BE2C (cell line): Measurements from ENCODE around the gene SEC11A.

Experiments used
- DNase-seq: peaks from one replicate; pipeline ENCODE4 v3.0.0-alpha.2; 2020
- H3K27me3 ChIP-seq: fragments of 250-450 bp; sonication (Bioruptor Pico); 2 replicates; pipeline ENCODE4 v1.5.1; 2020; ENCODE audit warnings: mild to moderate bottlenecking
- H3K36me3 ChIP-seq: fragments of 250-450 bp; sonication (Bioruptor Pico); 2 replicates; pipeline ENCODE4 v1.5.1; 2020; ENCODE audit warnings: mild to moderate bottlenecking
- H3K4me1 ChIP-seq: fragments of 250-450 bp; sonication (Bioruptor Pico); 2 replicates; pipeline ENCODE4 v1.5.1; 2020
- H3K4me3 ChIP-seq: 2 replicates; pipeline ENCODE4 v1.5.1; 2011; ENCODE audit warnings: low read depth, low read length
- H3K9me3 ChIP-seq: fragments of 250-450 bp; sonication (Bioruptor Pico); 2 replicates; pipeline ENCODE4 v1.5.1; 2020
- TF ChIP-seq, protein P1 (sequence below): IDR thresholded peaks from 2 replicates; pipeline ENCODE4 v1.5.1; 2012; ENCODE audit warnings: mild to moderate bottlenecking, low read depth, low read length

Gene SEC11A

GRCh38 chr15:84631706-84632272 lies 84.2 kb downstream of the SEC11A start:
- peaks cover 4% of the 10 kb centered on the region; the same call in 1 of the 2 replicates for H3K4me1 ChIP-seq
- no peak for DNase-seq
- no peaks in the 10 kb centered on the region for H3K27me3 ChIP-seq

DNA sequence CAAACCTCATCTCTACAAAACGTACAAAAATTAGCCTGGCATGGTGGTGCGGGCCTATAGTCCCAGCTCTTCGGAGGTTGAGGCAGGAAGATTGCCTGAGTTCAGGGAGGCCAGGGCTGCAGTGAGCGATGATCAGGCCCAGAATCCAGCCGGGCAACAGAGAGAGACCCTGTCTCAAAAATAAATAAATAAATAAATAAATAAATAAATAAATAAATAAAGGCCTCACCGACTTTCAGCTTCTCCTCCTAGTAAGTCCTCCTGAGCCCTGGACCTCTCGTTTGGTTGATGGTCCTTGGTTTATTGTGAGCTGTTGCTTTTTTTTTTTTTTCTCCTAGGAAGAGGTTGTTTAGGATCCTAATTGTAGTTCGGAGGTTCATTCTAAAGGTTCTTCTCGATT lies 86.9 kb downstream of the SEC11A start:
- TF ChIP-seq, protein P1, sequence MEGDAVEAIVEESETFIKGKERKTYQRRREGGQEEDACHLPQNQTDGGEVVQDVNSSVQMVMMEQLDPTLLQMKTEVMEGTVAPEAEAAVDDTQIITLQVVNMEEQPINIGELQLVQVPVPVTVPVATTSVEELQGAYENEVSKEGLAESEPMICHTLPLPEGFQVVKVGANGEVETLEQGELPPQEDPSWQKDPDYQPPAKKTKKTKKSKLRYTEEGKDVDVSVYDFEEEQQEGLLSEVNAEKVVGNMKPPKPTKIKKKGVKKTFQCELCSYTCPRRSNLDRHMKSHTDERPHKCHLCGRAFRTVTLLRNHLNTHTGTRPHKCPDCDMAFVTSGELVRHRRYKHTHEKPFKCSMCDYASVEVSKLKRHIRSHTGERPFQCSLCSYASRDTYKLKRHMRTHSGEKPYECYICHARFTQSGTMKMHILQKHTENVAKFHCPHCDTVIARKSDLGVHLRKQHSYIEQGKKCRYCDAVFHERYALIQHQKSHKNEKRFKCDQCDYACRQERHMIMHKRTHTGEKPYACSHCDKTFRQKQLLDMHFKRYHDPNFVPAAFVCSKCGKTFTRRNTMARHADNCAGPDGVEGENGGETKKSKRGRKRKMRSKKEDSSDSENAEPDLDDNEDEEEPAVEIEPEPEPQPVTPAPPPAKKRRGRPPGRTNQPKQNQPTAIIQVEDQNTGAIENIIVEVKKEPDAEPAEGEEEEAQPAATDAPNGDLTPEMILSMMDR = no peak
- no peaks in the 10 kb centered on the region for H3K27me3 ChIP-seq
- H3K4me3 ChIP-seq = no peak overlapping the region
- no peak for DNase-seq
- peaks cover 4% of the 10 kb centered on the region; the same call in 1 of the 2 replicates for H3K4me1 ChIP-seq
- H3K36me3 ChIP-seq = no peaks in the 10 kb centered on the region
- no peaks in the 10 kb centered on the region for H3K9me3 ChIP-seq

More at GRCh38 chr15:84631706-84632272, 84.2 kb downstream of the SEC11A start:
- TF ChIP-seq, protein P1 = no peak
- Histone ChIP-seq H3K36me3 (no peaks in the 10 kb centered on the region), H3K4me3 (peak overlapping the region; percentile 60), H3K9me3 (no peaks in the 10 kb centered on the region)

DNA sequence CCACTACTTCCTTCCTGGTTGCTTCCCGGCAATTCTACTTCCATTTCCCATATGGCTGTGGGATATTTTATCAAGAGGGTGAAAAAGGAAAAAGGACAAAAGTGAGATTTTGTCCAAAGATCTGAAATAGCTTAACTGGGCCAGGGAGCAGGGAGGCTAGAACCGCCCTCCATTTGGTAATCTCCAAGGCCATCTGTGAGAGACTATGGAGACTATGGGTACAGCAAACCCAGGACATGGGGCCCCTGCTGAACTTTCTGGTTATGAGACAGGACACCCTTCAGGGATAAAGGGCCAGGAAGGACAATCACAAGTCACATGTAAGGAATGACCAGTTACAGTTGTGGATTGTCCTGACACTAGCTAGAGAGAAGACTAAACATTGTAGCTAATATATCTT lies 90.8 kb downstream of the SEC11A start:
- H3K9me3 ChIP-seq = peaks cover 19% of the 10 kb centered on the region

GRCh38 chr15:84624359-84624758 lies 91.6 kb downstream of the SEC11A start:
- H3K27me3 ChIP-seq = no peaks in the 10 kb centered on the region
- H3K4me1 ChIP-seq = no peaks in the 10 kb centered on the region
- H3K4me3 ChIP-seq = no peak overlapping the region
- peaks cover 32% of the 10 kb centered on the region for H3K36me3 ChIP-seq
- TF ChIP-seq, protein P1 = no peak
- H3K9me3 ChIP-seq = peaks cover 19% of the 10 kb centered on the region
- DNase-seq = no peak

More for the DNA sequence above, 90.8 kb downstream of the SEC11A start:
- H3K4me1 ChIP-seq = no peaks in the 10 kb centered on the region
- no peaks in the 10 kb centered on the region for H3K27me3 ChIP-seq
- H3K4me3 ChIP-seq = no peak overlapping the region
- no peak for DNase-seq
- peaks cover 32% of the 10 kb centered on the region for H3K36me3 ChIP-seq
- TF ChIP-seq, protein P1 = no peak

DNA sequence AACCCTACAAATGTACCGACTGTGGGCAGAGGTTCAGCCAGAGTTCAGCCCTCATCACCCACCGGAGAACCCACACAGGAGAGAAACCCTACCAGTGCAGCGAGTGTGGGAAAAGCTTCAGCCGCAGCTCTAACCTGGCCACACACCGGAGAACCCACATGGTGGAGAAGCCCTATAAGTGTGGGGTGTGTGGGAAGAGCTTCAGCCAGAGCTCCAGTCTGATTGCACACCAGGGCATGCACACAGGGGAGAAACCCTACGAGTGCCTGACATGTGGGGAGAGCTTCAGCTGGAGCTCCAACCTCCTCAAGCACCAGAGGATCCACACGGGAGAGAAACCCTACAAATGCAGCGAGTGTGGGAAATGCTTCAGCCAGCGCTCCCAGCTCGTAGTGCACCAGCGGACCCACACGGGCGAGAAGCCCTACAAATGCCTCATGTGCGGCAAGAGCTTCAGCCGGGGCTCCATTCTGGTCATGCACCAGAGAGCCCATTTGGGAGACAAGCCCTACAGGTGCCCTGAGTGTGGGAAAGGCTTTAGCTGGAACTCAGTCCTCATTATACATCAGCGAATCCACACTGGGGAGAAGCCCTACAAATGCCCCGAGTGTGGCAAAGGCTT lies 94.5 kb downstream of the SEC11A start:
- Histone ChIP-seq H3K9me3 (peaks cover 19% of the 10 kb centered on the region), H3K36me3 (peaks cover 34% of the 10 kb centered on the region), H3K4me3 (no peak overlapping the region), H3K4me1 (no peaks in the 10 kb centered on the region), H3K27me3 (no peaks in the 10 kb centered on the region)
- no peak for DNase-seq
- TF ChIP-seq, protein P1 = no peak

- TF ChIP-seq, protein P1 = no peak
- H3K4me1 ChIP-seq = no peaks in the 10 kb centered on the region
- H3K9me3 ChIP-seq = peaks cover 19% of the 10 kb centered on the region
- H3K36me3 ChIP-seq = peaks cover 34% of the 10 kb centered on the region
- H3K4me3 ChIP-seq = no peak overlapping the region
- DNase-seq = no peak
- H3K27me3 ChIP-seq = no peaks in the 10 kb centered on the region
These were observed 95.3 kb downstream of the SEC11A start for GRCh38 chr15:84620626-84621025.
